GM21825 (cell line): ENCODE measurements around the gene DISP3.

ENCODE experiments used
- ATAC-seq: cut with Tn5 transposase; IDR thresholded peaks from one replicate; pipeline ENCODE4 v1.9.1; 2021; ENCODE audit warnings: mild to moderate bottlenecking, moderate library complexity; ENCODE audit not compliant: unreplicated experiment

DISP3 gene

DNA sequence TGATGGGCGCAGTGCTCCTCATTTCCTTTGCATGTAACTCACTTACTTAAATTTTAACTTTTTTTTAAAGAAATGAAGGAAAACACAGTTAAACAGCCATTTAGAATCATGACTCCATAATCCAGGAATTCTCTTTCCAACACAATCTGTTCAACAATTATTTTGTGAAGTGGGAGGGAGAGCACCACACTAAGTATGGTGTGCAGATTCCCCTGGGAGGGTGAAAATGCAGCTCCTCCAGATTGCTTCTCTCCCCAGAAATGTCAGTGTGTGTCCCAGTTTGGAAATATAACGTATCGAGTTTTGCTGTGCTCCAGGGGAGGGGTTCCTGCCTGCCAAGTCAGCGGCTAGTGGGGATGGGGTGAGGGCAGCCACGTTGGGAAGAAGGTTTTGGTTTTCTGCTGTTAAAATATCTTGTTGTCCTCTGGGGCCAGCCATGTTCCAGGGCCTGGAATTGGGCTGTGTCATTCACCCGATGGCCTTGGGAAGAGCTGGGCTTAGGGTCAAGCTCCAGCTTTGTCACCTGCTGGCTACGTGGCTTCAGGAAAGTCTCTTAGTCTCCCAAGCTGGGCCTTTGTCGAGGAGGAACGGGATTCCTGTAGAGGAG lies 17.3 kb upstream of the DISP3 start:
- no peak for ATAC-seq

DNA sequence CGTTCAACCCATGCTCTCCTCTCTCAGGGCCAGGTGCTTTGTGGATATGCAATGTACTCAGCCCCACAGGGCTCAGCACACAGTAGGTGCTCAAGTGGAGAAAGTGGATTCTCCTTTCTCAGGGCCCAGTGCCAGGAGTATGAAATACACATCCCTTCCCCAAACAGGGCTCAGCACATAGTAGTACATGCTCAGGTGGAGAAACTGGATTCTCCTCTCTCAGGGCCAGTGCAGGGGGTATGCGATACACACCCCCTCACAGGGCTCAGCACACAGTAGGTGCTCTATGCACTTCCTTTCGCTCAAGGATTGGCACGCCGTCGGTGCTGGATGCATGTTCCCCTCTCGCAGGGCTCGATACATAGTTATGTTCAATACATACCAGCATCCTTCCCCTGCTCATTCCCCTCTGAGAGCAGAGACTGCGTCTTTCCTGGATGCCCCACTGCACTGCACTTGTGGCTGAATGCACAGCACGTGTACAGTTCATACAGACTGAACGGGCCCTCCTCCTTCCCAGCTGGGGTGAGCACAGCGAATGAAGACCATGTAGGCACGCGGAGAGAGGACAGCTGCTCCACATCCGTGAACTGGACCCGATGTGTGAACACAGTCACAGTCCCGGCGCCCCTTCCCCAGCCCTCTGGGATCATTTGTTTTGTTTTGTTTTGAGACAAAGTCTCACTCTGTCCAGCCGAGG lies 16.6 kb upstream of the DISP3 start:
- no peak for ATAC-seq

DNA sequence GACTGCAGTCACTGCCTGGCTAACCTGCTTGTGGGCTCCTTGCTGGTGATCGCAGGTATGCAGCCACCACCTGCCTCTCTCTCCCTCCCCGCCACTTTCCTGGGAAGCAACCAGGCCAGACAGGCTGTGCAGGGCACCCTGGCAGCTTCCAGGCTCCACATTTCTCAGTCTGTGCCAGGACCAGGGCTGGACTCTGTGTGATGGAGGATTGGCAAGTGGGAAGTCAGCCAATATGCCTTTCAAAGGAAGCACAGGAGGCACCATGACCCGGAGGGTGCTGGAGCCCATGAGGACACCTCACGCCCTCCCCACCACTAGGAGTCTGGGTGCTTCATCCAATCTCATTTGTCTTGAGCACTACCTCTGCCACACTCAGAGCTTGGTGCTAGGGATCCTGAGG lies 15.8 kb upstream of the DISP3 start:
- no peak for ATAC-seq

DNA sequence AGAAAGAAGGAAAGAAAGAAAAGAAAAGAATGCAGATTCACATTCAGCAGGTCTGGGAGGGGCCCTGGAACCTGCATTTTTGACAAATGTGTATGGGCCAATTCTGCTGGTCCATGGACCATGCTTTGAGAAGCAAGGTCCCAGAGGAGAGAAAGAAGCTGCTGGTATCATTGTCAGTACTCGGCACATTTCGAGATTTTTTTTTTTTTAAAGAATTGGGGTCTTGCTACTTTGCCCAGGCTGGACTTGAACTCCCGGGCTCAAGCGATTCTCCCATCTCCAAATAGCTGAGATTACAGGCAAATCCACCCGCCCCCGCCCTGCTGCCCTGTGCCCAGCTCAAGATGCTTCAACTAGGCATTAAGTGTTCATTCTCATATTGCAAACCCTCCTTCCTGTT lies 13.6 kb upstream of the DISP3 start:
- no peak for ATAC-seq

DNA sequence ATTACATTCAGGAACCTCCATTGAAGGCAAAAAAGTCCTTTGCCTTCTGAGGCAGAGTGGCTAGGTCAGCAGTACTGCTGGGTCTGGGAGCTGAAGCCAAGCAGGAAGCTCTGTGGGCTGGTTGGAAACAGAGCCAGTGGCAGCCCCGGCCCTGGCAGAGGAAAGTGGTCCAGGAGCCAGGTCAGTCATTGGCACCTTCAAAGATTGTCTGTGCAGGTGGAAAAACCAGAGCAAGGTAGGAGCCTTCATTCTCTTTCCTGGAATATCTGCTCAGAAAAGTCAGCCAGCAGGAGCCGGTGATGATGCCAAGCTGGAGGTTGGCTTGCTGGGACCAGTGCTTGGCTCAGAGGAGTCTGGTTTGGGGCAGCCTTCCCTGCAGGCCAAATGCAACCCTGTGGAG lies 12.5 kb upstream of the DISP3 start:
- no peak for ATAC-seq

DNA sequence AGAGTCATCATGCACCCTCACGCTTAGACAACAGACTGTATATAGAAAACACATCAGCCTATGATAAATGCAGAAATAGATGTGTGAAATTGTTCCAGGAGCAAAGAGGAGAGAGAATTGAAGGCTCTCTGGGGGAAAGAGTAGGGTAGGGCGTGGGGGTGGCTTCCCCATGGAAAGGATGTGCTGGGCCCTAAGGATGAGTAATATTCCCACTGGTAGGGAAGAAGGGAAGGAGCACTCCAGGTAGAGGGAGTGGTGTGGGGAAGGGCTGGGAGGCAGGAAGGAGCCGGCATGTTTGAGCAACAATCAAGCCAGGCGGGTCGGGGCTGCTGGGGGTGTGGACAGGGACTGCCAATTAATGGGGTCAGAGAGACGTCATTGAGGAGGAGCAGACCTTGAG lies 10.1 kb upstream of the DISP3 start:
- ATAC-seq = no peak

DNA sequence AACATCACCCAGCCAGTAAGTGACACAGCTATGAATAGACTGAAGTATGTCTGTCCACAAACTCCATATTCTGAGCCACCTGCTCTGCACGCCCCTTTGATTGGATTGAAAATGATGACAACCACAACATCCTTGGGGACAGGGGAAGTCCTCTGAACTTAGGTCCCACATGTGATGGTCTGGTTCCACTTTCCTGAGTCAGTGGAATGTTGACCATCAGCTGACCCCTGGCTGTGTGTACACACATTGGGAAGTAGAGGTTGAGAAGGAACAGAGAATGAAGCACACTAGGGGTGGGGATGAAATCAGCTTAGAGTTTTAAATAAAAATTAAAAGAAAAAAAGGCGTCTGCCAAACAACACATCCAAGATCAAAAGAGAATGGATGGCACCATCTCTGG lies 8.0 kb upstream of the DISP3 start:
- no peak for ATAC-seq

DNA sequence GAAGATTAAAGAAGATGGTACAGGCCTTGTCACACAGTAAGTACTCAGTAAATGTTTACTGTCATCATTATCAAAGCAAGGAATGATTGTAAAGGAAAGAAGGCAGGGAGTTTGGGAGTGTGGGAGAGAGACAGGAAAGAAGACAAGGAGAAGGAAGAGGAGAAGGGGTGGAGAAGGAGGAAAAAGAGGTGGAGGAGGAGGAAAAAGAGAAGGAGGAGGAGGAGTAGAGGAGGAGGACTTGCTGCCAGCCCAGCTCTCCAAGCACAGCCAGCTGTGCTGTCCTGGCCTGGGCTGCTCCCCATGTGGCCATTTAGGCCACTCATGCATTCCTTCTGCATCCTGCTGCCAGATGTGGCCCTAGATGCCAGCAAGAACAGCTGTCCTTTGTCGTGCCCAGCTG lies 7.5 kb upstream of the DISP3 start:
- no peak for ATAC-seq

DNA sequence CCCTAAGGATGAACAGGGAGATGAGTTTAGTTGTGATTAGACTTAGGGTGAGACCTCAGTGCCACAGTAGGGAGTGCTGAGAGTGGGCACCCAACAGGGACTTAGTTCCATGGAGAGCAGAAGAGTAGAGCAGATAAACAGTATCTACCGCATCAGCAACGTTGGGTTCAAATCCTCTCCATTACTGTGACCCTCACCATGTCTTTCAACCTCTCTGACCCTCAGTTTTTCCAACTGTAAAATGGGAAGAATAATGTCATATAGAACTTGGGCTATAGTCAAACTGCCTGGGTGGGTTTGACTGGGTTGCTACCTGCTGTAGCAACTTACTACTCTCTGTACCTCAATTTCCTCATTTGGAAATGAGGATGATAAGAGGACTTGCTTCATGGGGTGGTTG lies 6.7 kb upstream of the DISP3 start:
- no peak for ATAC-seq

DNA sequence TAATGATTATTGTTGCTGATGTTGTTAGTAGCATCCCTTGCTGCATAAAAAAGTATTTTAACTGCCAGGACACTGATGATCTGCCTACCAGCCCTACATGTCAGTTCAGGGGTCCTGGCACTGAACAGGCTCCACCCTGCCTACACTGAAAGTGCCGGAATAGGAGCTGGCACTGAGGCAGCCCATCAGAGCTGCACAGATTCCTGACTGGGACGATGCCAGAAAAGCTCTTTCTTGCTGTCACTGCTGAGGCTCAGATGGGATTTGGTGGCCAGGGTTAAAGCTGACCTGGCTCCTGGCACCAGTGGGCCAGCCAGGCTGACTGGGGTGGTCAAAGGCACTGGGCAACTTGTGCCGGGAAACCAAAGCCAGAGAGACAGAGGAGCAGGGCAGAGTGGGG lies 6.2 kb upstream of the DISP3 start:
- no peak for ATAC-seq

DNA sequence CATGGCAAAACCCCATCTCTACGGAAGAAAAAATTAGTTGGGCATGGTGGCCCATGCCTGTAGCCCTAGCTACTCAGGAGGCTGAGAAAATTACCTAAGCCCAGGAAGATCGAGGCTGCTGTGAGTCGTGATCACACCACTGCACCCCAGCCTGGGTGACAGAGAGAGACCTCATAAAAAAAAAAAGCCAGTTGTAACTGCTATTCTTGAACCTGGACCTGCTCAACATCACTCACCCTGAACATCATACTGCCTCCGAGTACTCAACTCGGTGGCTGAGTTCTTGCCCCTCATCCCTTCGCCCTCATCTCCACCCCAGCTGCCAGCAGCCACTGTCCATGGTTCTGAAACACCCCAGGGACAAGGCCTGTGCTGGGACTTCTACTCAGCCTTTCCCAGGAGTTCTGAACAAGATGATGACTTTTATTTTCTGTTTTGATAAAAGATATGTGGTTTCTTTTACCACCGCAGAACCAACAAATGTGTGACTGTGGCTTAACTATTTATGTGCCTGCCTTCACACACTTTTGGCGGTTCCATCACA lies 5.4 kb upstream of the DISP3 start:
- no peak for ATAC-seq

DNA sequence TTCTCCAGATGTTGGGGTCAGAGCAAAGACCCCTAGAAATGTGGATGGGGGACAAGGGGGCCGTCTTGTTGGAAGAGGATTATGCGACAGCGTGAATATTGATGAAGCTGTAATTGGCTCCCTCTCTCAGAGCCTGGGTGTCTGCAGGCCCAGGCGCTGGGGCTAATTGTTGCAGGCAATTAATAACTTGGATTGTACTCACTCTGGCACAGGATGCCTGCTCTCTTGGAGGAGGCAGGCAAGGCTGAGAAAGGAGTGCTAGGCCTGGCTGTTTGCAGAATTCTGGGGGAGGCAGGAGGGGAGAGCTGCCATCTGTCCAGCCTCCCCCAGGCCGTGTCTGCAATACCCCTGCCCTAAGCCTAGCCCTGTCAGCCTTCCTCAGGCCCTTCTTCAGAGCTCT lies 4.1 kb upstream of the DISP3 start:
- ATAC-seq = no peak

DNA sequence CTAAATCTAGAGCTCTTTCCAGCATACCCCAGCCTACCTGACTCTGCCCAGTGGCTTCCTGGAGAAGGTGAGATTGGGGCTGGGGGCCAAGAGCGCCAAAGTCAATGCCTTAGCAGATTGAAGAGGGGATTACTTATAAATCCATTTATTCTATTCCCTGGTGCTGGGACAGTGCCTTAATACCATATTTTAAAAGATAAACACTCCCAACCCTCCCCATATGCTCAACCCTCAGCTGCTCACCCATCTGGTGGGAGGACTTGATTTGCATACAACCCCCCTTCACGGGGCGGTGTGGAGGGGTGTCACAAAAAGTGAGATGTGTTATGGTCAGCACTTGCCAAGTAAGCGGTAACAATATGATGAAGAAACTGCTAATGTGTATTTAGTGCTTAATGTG lies 3.2 kb upstream of the DISP3 start:
- ATAC-seq = no peak

DNA sequence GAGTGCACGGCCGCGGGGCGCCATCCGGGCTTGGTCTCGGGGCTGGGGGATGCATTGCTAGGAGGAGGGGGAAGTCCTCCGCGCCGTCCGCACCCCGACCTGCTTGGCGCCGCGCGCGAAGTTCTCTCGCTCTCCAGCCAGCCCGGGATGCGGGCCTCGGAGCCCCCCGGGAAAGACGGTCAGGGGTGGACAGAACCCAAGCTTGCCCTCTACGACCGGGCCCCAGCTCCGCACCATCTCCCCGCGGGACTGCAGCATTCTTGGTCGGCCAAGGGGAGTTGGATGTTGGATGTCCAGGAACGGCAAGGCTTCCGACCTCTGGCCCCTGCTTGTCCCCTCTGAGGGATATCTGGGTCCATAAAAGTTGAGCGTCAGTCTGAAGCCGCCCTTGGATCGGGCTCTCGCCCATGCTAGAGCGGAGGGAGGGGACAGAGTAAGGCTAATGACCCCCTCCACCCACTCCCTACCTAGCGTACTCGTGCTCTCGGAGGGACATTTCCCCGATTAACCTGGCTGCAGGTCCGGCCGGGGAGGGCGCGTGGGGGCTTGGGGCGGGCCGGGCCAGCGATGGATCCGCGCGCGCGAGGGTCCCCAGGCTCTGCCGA lies 522 bp downstream of the DISP3 start:
- no peak for ATAC-seq

DNA sequence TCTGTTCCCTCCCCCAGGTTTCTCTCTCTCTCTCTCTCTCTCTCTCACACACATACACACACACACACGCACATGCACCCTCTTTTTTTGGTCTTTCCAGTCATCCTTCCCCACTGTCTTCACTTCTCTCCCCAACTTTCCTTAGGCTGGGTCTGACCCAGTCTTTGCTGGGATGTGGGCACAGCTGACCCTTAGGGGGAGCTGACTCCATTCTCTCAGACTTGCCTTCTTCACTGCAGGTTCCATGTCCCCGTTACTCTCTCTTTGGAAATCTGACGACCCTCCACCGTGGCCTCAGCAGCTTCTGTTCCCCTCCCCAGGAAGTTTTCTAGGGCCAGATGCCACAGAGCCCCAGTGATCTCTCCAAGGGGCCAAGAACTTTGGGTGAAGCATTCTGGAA lies 2.1 kb downstream of the DISP3 start:
- no peak for ATAC-seq

DNA sequence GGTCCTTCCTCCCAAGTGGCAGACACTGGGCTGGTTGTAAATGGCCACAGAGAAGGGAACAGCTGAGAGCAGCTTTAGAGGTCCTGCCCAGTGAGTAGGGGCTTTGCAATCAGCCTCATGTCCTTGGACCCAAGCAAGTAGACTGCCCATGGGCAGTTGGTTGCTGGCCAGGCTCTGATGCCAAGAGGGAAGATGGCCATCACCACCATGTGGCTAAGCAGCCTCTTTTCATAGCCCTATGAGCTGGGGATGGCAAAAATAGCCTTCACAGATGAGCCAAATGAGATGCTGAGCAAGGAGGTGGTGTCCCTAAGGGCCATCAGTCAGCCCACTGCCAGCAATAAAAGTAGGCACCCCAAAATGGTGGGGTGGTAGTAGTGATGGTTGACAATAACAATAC lies 3.2 kb downstream of the DISP3 start:
- ATAC-seq = no peak

DNA sequence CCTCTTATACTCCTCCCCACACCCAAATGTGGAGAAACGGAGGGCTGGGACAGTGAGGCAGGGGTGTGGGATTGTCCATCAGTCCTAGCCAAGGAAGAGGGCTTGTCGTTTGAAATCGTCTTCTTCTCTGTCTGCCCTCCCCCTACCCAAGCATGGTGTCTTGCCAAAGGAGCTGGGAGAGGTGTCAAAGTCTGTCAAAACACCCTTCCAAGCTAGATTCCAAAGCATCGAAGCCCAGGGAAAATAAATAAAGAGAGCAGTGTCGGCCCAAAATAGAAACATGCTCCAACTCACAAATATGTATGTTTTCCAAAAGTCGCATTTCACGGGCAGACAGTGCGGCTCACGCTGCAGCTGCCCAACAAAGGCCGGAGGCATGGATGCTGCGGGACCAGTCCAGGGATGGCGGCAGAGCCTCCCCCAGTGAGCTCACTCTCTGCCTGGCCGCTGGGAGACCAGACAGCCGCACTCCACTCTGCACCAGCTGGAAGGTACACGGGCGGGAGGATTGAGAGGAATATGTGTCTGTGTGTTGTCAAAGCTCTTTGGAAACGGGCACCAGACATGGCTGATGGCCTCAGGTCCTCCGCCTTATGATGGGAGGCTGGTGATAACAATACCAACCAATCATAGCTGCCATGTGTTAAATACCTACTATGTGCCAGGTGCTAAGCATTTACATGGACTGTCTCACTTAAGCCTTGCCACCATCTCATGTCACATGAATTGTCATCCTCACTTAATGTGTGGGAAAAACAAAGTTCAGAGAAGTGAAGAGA lies 3.9 kb downstream of the DISP3 start:
- ATAC-seq = no peak

DNA sequence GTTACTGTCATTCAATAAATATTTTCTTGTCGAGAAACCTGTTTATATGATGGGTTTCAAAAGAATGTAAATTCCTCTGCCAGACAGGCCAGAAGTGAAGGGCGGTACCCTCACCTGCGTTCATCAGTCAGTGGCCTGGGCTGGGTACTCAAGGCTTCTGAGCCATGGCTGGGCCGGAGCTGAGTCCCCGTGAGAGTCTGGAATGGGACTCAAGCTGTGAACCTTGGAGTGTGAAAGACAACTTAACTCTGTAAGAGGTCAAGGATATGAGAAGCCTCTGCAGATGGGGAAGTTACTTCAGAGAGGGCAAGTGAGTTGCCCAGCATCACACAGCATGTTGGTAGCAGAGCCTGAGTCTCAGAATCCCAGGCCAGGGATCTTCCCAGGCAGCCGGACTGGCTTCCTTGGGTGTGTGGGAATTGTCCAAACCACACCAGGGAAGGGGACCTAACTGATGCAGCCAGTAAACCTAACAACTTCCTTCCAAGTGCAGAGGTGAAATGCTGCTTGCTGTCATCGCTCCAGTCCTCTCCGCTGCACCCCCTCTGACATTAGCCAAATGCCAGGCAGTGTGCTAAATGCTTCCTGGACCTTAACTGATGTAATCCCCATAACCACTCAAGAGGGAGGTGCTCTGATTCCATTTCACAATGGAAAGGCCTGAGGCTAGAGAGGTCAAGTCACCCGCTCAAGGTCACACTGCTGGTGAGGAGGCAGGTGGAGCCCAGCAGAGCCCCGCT lies 4.8 kb downstream of the DISP3 start:
- no peak for ATAC-seq

DNA sequence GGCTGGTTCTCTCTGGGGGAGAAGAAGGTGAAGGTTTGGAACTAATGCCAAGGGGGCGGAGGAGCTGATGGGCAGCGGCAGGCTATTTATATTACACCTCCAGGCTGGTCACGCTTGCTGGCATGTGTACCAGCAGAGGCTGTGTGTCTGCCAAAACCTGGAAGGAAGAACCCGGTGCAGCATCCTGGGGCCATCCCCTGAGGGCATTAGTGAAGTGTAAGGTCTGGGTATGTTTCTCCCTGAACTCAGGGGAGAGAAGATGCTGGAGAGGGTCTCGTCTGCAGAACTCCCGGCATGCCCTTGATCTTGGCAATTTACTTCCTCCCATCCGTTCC lies 5.3 kb downstream of the DISP3 start:
- no peak for ATAC-seq

DNA sequence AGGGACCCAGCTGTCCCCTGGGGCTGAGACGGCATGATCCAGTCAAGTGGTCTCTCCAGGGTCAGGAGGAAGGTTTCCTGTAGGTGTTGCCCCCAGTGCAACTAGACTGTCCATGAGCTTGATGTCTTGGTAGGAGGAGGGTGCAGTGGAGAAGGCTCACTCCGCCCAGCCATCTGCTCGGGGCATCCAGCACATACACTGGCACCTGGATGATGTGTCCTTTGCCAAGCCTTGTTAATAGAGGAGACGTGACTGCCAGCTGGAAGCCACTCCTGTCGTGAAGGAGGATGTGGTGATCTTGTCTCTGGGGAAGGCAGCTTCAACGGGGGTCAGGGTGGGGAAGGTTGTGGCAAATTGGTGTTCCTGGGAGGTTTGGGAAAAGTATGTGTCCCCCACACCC lies 6.2 kb downstream of the DISP3 start:
- no peak for ATAC-seq
